ENCODE data around the gene PTPRT. TPM values are rescaled to one million over a fixed set of nuclear protein-coding genes. Genes with fewer than 3 reads are reported as not detected.

PTPRT gene
- total RNA-seq, 1 experiment from 2014 or later: 0.20 TPM

- ChIA-PET CTCF (no interaction called here), POLR2A (no interaction called here)
- TF ChIP-seq, protein P1, sequence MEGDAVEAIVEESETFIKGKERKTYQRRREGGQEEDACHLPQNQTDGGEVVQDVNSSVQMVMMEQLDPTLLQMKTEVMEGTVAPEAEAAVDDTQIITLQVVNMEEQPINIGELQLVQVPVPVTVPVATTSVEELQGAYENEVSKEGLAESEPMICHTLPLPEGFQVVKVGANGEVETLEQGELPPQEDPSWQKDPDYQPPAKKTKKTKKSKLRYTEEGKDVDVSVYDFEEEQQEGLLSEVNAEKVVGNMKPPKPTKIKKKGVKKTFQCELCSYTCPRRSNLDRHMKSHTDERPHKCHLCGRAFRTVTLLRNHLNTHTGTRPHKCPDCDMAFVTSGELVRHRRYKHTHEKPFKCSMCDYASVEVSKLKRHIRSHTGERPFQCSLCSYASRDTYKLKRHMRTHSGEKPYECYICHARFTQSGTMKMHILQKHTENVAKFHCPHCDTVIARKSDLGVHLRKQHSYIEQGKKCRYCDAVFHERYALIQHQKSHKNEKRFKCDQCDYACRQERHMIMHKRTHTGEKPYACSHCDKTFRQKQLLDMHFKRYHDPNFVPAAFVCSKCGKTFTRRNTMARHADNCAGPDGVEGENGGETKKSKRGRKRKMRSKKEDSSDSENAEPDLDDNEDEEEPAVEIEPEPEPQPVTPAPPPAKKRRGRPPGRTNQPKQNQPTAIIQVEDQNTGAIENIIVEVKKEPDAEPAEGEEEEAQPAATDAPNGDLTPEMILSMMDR (IDR thresholded peaks at IDR 0.05; ENCODE audit: insufficient read depth in 1 of 2, low read depth in 1 of 2, low read length in 1 of 2, severe bottlenecking in 1 of 2, unreplicated experiment in 1 of 2): no peak
- Mint-ChIP-seq H3K36me3 (ENCODE audit: insufficient read depth, unreplicated experiment) (no peaks in the 10 kb centered on the region), H3K9me3 (ENCODE audit: unreplicated experiment) (no peaks in the 10 kb centered on the region), H3K27me3 (ENCODE audit: insufficient read depth, unreplicated experiment) (peaks cover 26% of the 10 kb centered on the region), H3K4me1 (ENCODE audit: low read depth, unreplicated experiment) (no peaks in the 10 kb centered on the region), H3K27ac (ENCODE audit: unreplicated experiment) (no peak overlapping the region), H3K4me3 (ENCODE audit: unreplicated experiment) (no peak overlapping the region)
- no peaks in the 10 kb centered on the region for H3K4me1 ChIP-seq
- no TSS peak for BruUV-seq (replicated peaks)
- no peaks in the 10 kb centered on the region for H3K9me3 ChIP-seq
- intact Hi-C loops (cut with micrococcal nuclease; ENCODE audit: unreplicated experiment): no loop called here
- H3K4me3 ChIP-seq (ENCODE audit: low read depth, low read length): no peak overlapping the region
- no peaks in the 10 kb centered on the region for H3K36me3 ChIP-seq (ENCODE audit: control insufficient read depth, insufficient read depth, low read length)
- no peaks in the 10 kb centered on the region for H3K27me3 ChIP-seq (replicated peaks; ENCODE audit: control insufficient read depth, insufficient read depth, low read length)
- no peak for DNase-seq
Measured at GRCh38 chr20:42361402-42361970, 828.2 kb downstream of the PTPRT start.

- ChIA-PET POLR2A (no interaction called here), CTCF (no interaction called here)
- no peaks in the 10 kb centered on the region for H3K4me1 ChIP-seq
- intact Hi-C loops (cut with micrococcal nuclease; ENCODE audit: unreplicated experiment): no loop called here
- TF ChIP-seq, protein P1 (IDR thresholded peaks at IDR 0.05; ENCODE audit: insufficient read depth in 1 of 2, low read depth in 1 of 2, low read length in 1 of 2, severe bottlenecking in 1 of 2, unreplicated experiment in 1 of 2): no peak
- H3K4me3 ChIP-seq (ENCODE audit: low read depth, low read length): no peak overlapping the region
- H3K36me3 ChIP-seq (ENCODE audit: control insufficient read depth, insufficient read depth, low read length): no peaks in the 10 kb centered on the region
- Mint-ChIP-seq H3K9me3 (ENCODE audit: unreplicated experiment) (no peaks in the 10 kb centered on the region), H3K27ac (ENCODE audit: unreplicated experiment) (no peak overlapping the region), H3K36me3 (ENCODE audit: insufficient read depth, unreplicated experiment) (no peaks in the 10 kb centered on the region), H3K27me3 (ENCODE audit: insufficient read depth, unreplicated experiment) (peaks cover 27% of the 10 kb centered on the region), H3K4me1 (ENCODE audit: low read depth, unreplicated experiment) (no peaks in the 10 kb centered on the region), H3K4me3 (ENCODE audit: unreplicated experiment) (no peak overlapping the region)
- no peaks in the 10 kb centered on the region for H3K27me3 ChIP-seq (replicated peaks; ENCODE audit: control insufficient read depth, insufficient read depth, low read length)
- no TSS peak for BruUV-seq (replicated peaks)
- no peaks in the 10 kb centered on the region for H3K9me3 ChIP-seq
- no peak for DNase-seq
Measured at GRCh38 chr20:42360621-42361020, 829.1 kb downstream of the PTPRT start.

DNA sequence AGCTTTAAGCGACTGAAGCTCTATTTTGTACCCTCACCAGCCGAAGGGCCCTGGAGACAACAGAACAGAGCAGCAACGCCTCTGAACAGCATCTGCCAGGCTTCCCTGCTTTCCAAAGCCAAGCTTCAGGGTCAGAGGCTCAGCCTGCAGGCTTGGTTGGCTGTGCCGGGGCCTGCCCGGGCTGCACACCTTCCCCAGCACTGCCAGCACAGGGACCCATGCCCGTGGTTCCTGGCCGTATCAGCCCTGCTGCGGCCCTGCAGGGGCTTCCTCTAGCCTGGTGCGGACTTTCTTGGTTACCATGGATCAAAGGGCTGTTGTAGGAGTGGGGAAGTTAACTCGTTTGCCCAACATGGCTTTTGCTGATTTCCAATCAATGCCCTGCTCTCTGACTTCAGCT is 830.1 kb downstream of the PTPRT start:
- Mint-ChIP-seq H3K4me1 (ENCODE audit: low read depth, unreplicated experiment) (no peaks in the 10 kb centered on the region), H3K9me3 (ENCODE audit: unreplicated experiment) (no peaks in the 10 kb centered on the region), H3K27ac (ENCODE audit: unreplicated experiment) (no peak overlapping the region), H3K36me3 (ENCODE audit: insufficient read depth, unreplicated experiment) (no peaks in the 10 kb centered on the region), H3K4me3 (ENCODE audit: unreplicated experiment) (no peak overlapping the region), H3K27me3 (ENCODE audit: insufficient read depth, unreplicated experiment) (peaks cover 30% of the 10 kb centered on the region)
- no TSS peak for BruUV-seq (replicated peaks)
- H3K36me3 ChIP-seq (ENCODE audit: control insufficient read depth, insufficient read depth, low read length): no peaks in the 10 kb centered on the region
- no peak for DNase-seq
- no peaks in the 10 kb centered on the region for H3K9me3 ChIP-seq
- H3K4me3 ChIP-seq (ENCODE audit: low read depth, low read length): no peak overlapping the region
- TF ChIP-seq, protein P1 (IDR thresholded peaks at IDR 0.05; ENCODE audit: insufficient read depth in 1 of 2, low read depth in 1 of 2, low read length in 1 of 2, severe bottlenecking in 1 of 2, unreplicated experiment in 1 of 2): no peak
- intact Hi-C loops (cut with micrococcal nuclease; ENCODE audit: unreplicated experiment): no loop called here
- ChIA-PET CTCF (no interaction called here), POLR2A (no interaction called here)
- H3K27me3 ChIP-seq (replicated peaks; ENCODE audit: control insufficient read depth, insufficient read depth, low read length): no peaks in the 10 kb centered on the region
- H3K4me1 ChIP-seq: no peaks in the 10 kb centered on the region
